GM21367 (cell line): ENCODE measurements around the gene POLH.

Experiments used
- ATAC-seq: cut with Tn5 transposase; IDR thresholded peaks from one replicate; pipeline ENCODE4 v1.9.1; 2021; ENCODE audit not compliant: unreplicated experiment

POLH gene

DNA sequence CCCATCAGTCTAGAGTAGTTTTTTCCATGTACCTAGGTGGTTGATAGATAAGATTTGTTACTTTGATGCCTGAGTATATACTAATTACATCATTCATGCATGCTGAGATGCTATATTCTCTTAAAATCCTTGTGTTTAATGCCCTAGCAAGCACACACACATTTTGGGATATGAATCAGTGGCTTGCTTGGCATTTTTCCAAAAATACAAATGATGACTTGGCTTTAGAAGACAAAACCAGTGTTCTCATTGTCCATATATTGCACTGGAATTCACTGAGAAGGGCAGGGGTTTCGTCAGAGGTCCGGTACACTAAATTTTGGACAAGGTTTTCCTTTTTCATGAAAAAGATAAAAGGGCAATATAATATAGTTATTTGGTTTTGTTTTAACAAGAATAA, 28.2 kb downstream of the POLH start:
- no peak for ATAC-seq

DNA sequence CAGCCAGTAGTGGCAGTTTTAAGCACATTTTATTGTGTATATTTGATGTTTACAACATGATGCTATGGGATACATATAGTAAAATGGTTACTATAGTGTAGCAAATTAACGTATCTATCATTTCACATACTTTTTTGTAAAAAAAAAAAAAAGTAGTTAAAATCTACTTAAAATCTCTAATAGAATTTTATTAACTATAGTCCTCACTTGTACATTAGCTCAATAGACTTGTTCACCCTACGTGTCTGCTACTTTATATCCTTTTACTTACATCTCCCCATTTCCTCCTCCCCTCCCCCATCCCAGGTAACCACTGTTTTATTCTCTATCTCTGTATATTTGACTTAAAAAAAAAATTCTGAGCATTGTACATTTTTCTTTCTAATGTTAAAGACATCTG, 30.0 kb downstream of the POLH start:
- no peak for ATAC-seq

DNA sequence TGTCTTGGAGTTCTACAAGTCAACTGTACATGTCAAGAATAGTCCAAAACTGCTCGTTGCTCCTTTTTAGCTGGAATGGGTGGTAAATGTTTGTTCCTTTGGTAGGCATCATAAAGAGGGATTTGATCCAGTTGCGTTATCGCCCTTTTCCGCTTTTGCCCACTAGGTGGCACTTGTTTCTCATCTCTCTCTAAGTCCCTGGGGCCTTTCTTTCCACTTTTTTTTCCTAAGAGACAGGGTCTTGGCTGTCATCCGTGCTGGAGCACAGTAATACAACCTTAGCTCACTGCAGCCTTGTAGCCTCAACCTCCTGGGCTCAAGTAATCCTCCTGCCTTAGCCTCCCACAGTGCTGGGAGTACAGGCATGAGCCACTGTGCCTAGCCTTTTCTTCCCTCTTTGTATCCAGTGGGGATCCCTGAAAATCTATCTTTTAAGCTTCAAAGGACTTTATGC, 32.4 kb downstream of the POLH start:
- no peak for ATAC-seq

DNA sequence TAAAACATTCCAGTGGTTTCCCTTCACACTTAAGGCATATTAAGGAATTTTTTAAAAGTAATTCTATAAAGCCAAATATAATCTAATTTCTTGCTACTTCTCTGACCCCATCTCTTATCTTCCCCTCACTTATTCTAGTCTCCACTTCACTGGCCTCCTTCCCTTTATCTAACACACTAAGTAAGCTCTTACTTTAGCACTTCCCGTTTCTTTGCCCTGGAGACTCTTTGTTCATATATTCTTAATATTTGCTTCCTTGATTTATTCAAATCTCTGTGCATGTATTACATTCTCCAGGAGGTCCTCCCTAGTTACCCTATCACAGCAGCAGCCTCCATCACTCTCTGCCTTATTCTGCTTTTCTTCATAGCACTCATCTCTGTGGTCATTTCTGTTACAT, 32.8 kb downstream of the POLH start:
- ATAC-seq: no peak

DNA sequence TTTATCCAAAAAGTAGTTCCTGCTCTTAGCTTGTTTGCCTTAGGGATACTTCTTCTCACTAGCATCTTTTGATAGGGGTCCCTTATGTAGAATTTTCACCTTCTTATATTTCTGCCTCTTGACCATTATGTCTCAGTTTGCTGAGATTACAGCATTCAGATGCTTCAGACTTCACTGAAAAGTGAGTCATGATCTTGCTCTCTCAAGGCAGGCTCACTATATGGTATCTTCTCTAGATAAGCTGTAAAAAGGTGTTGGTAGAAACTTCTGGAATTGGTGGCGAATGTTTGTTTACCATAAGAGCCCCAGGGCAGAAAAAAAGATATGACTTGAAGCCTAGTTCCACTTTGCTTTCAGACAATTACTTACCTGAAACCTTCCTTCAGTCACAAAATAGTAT, 33.4 kb downstream of the POLH start:
- no peak for ATAC-seq

DNA sequence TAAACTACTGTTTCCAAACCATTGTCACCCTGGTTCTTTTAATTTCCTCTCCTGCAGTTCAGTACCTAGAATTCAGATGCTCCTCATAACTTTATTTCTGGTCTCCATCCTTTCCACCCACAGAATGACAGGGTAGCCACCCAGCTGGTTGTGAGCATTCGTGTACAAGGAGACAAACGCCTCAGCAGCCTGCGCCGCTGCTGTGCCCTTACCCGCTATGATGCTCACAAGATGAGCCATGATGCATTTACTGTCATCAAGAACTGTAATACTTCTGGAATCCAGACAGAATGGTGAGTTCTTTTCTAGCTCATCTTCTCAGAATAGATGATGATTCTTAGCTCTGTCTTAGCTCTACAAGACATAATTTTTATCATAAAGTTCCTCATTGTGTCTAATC, 34.4 kb downstream of the POLH start:
- no peak for ATAC-seq

DNA sequence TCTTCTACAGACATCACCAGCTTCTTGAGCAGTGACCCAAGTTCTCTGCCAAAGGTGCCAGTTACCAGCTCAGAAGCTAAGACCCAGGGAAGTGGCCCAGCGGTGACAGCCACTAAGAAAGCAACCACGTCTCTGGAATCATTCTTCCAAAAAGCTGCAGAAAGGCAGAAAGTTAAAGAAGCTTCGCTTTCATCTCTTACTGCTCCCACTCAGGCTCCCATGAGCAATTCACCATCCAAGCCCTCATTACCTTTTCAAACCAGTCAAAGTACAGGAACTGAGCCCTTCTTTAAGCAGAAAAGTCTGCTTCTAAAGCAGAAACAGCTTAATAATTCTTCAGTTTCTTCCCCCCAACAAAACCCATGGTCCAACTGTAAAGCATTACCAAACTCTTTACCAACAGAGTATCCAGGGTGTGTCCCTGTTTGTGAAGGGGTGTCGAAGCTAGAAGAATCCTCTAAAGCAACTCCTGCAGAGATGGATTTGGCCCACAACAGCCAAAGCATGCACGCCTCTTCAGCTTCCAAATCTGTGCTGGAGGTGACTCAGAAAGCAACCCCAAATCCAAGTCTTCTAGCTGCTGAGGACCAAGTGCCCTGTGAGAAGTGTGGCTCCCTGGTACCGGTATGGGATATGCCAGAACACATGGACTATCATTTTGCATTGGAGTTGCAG, 37.9 kb downstream of the POLH start:
- no peak for ATAC-seq

DNA sequence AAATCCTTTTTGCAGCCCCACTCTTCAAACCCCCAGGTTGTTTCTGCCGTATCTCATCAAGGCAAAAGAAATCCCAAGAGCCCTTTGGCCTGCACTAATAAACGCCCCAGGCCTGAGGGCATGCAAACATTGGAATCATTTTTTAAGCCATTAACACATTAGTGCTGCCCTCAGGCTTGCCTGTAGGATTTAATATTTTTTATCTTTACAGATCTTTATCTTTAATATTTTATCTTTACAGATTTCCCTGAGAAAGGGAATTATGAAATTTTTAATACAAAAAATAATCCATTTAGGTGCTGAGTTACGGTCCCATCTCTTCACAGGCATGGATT, 38.4 kb downstream of the POLH start:
- ATAC-seq: no peak

GRCh38 chr6:43616725-43617472, 40.9 kb downstream of the POLH start:
- ATAC-seq: no peak

- ATAC-seq: no peak
Measured at GRCh38 chr6:43621078-43621835, 45.3 kb downstream of the POLH start.

- no peak for ATAC-seq
Measured at GRCh38 chr6:43621836-43622180, 45.8 kb downstream of the POLH start.

DNA sequence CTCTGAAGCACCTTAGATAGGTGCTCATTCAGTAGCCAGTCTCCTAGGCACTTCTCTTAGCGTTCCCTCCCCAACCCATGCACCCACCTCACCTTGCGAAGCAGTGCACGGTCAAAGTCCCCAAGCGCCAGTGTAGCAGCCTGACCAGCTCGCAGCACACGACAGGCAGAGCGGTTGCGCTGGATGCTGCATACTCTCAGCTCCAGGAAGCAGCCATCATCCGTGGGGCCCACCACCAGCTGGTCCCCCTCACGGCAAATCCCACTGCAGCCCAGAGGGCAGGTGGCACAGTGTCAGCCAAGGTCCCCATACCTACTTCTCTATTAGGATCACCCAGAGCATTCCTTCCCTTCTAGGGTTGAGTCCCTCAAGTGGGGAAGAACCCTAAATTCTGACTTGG, 46.6 kb downstream of the POLH start:
- ATAC-seq: no peak

DNA sequence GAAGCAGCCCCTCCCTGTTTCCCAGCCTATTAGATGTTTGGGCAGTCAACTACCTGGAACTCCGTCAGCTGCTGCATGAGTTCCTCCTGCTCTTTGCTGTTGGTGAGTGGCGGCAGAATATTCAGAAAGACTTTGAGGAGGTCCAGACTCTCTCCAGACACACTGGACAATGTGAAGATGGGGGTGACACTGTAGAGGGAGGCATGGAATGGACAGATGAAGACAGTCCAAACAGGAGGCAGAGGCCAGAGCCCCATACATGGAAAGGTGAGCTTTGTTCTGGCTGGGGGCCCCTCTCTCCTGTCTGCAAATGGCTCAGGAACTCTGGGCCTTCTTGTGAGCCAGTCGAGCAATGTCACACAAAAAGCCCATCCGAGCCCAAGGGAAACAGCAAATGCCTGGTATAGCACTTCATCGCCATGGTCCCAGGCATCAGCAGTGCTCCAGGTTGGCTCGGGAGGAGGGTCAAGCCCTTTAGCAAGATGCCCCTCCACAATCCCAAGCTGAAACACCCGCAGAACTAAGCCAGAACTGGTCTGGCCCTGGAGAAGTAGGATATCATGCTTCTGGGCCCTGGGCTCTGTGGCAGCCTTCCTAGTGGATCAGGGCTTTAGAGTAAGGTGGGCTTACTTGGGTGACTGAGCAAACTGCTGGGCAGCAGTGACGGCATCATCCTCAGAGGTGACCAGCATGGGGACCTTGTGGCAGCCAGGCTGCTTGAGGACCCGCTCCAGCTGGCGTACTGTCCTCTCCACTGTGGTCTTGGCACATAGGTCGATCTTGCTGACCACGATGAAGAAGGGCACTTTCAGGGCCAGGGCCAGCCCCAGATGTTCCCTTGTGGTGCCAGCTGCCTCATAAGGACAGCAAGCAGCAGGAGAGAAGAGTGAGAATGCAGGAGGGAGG, 48.1 kb downstream of the POLH start:
- ATAC-seq: no peak

DNA sequence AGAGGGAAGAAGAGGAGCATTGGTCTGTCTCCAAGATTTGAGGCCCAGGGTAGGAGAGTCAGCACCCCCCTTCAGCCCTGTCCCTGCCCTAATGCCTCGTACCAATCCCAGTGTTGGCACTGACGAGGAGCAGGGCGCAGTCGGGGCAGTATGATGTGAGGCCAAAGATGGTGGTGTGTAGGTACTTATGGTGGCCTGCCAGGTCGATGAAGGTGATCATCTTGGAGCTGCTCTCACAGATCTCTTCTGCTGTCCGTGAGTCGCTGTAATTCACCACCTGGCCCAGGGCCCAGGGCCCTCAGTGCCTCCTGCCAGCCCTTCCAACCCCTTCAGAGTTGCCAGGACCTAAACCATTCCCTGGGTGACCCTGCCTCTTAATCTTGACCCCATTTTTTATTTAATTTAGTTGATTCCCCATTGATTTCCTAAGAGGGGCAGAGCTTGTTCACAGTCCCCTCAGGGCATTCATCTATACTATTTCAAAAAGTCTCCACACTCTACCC, 48.9 kb downstream of the POLH start:
- no peak for ATAC-seq

DNA sequence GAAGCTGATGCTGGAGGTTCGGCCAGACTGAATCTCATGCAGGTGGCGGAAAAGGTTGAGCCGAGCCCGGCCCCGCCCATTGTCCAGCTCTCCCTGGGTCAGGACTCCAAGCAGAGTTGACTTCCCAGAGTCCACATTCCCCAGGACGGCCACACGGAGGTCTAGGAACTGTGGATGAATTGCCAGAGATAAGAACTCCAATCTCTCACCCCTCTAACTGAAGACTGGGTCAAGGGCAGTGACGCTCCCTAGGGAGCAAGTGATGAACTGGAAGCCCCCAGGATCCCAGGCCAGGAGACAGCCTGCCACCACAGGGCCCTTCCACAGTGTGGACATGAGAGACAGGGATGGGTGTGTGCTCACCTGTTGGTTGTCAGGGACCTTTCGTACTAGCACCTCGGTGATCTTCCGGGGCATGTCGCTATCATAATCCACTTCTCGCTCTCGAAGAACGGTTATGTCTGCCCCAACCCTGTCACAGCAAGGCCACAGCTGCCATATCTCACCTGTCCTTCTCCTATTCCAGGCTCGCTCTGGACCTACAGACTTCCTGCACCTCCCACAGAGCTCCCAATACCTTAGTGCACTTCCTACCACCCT, 49.5 kb downstream of the POLH start:
- no peak for ATAC-seq

DNA sequence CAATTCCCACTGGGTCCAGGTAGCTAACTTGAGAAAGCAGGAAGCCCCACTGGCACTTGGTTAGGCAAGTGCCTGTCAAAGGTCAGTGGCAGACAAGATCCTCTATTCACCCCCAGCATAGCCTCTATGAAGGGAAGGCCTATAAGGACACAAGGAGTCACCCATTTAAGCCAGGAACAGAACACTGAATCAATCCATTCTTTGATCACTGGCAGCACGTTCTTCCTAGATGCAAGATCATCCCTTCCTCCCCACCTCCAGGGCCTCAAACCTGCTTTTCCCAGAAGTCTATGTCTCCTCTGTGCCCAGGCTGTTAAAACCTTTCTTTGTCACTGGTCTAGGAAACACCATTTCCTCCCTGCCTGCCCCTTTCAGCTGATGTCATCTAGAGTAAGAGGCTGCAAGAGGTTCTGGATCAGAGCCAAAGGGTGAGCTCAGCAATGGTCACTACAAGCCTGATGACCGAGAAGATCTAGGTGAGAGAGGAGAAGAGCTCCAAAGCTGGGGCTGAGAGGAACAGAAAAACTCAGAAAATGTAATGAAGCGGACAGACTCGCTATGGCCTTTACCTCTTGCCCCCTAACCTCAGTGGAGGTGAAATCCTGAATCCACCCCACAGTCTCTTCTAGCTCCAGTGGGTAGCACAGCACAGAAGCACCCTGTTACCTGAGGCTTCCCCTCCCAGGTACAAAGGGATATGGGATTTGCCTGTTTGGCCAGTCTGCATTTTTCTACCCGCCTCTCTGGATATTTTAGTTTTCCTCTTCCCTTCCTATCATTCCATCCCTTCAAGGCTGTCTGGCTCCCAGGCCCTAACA, 51.2 kb downstream of the POLH start:
- ATAC-seq: no peak

GRCh38 chr6:43628393-43629103, 52.6 kb downstream of the POLH start:
- ATAC-seq: peak; percentile 9

GRCh38 chr6:43629104-43629504, 53.1 kb downstream of the POLH start, which contains the start of gene GTPBP2:
Gene GTPBP2 (minus strand): TSS chr6:43629264. CDS start chr6:43629162, 102 bp downstream.
- ATAC-seq: peak; percentile 72
